ENCODE results near the gene PPP1R12C. TPM values are rescaled to one million over a fixed set of nuclear protein-coding genes. Genes with fewer than 3 reads are reported as not detected.

Gene PPP1R12C
- total RNA-seq, 1 experiment from 2014 or later: 79.9 TPM

DNA sequence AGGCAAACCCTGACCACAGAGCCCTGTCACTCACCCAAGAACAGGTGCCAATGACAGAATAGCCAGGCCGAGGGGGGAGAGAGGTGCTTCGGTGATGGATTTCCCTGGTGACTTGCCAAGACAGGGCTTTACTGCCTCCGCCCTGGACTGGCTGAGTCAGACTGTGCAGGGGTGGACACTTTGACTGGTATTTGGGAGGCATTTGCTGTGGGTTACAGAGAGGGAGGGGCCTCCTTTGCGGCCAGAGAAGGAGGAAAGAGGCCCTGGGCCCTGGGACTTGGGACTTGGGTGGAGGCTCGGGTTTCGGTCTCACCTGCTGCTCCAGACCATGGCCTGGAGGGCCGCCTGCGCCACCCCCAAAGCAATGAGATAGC is 46.3 kb downstream of the PPP1R12C start:
- Histone ChIP-seq H3K23ac (ENCODE audit: insufficient read length, low read depth, low read length) (no peak overlapping the region), H3K79me2 (ENCODE audit: insufficient read depth, low read length) (no peaks in the 10 kb centered on the region), H3K23me2 (ENCODE audit: insufficient read length, low read depth, low read length, poor library complexity, severe bottlenecking) (peaks cover 8% of the 10 kb centered on the region), H4K91ac (ENCODE audit: insufficient read length, low read depth, low read length) (no peak overlapping the region), H4K20me1 (ENCODE audit: control insufficient read depth, insufficient read depth, insufficient read length) (no peaks in the 10 kb centered on the region), H3K79me1 (ENCODE audit: insufficient read depth, low read depth, low read length, poor library complexity, severe bottlenecking) (no peaks in the 10 kb centered on the region), H4K8ac (replicated peaks; ENCODE audit: insufficient read length, low read depth, low read length) (no peak overlapping the region), H3K4me1 (ENCODE audit: insufficient read depth, low read length) (peaks cover 9% of the 10 kb centered on the region), H3K56ac (ENCODE audit: insufficient read length, low read depth, low read length) (no peak overlapping the region), H3K4ac (ENCODE audit: low read depth, low read length) (no peak overlapping the region), H3K18ac (ENCODE audit: insufficient read length, low read depth, low read length) (no peak overlapping the region), H3K9ac (ENCODE audit: extremely low read depth, insufficient read length, low read length) (no peak overlapping the region), H3K9me3 (ENCODE audit: control insufficient read depth, low read depth, low read length) (no peaks in the 10 kb centered on the region), H2BK15ac (ENCODE audit: low read depth, low read length) (no peak overlapping the region), H3K27me3 (ENCODE audit: insufficient read depth, low read length) (peaks cover 37% of the 10 kb centered on the region), H2AK5ac (ENCODE audit: insufficient read length, low read length) (no peak overlapping the region), H3T11ph (ENCODE audit: low read length) (no peak overlapping the region), H4K5ac (ENCODE audit: insufficient read length, low read depth, low read length) (no peak overlapping the region), H3K14ac (ENCODE audit: insufficient read depth, low read length) (no peak overlapping the region), H3K27ac (ENCODE audit: insufficient read length, low read depth, low read length) (no peak overlapping the region), H2BK5ac (ENCODE audit: insufficient read length, low read length) (no peak overlapping the region), H3K4me2 (ENCODE audit: insufficient read depth, insufficient read length, low read length) (no peak overlapping the region), H2BK120ac (ENCODE audit: low read depth, low read length, poor library complexity, severe bottlenecking) (no peak overlapping the region), H2BK12ac (ENCODE audit: insufficient read length, low read depth, low read length) (no peak overlapping the region), H2AFZ (ENCODE audit: low read length) (no peak overlapping the region), H2BK20ac (ENCODE audit: low read depth, low read length, poor library complexity, severe bottlenecking) (no peak overlapping the region)
- Mint-ChIP-seq H3K36me3 (ENCODE audit: insufficient read depth in 1 of 3, low read depth in 3 of 3) (no peaks in the 10 kb centered on the region), H3K9me3 (peaks cover 5% of the 10 kb centered on the region in 2 experiments; a peak in 4 of 5 replicates), H3K27ac (no peak overlapping the region), H3K27me3 (ENCODE audit: low read depth) (peaks cover 94% of the 10 kb centered on the region), H3K4me3 (no peak overlapping the region), H3K4me1 (peaks cover 25 to 33% of the 10 kb centered on the region in 2 experiments)
- TF ChIP-seq, protein P1, sequence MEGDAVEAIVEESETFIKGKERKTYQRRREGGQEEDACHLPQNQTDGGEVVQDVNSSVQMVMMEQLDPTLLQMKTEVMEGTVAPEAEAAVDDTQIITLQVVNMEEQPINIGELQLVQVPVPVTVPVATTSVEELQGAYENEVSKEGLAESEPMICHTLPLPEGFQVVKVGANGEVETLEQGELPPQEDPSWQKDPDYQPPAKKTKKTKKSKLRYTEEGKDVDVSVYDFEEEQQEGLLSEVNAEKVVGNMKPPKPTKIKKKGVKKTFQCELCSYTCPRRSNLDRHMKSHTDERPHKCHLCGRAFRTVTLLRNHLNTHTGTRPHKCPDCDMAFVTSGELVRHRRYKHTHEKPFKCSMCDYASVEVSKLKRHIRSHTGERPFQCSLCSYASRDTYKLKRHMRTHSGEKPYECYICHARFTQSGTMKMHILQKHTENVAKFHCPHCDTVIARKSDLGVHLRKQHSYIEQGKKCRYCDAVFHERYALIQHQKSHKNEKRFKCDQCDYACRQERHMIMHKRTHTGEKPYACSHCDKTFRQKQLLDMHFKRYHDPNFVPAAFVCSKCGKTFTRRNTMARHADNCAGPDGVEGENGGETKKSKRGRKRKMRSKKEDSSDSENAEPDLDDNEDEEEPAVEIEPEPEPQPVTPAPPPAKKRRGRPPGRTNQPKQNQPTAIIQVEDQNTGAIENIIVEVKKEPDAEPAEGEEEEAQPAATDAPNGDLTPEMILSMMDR (conservative IDR thresholded peaks at IDR 0.05): no peak
- no peak for DNase-seq
- no CpG with 5 or more reads among the region's 8 CpGs for WGBS (ENCODE audit: extremely low coverage, insufficient read length, low lambda C conversion rate)

Data from H9 (cell line).